Epithelial cell of prostate (primary cell): Measurements from ENCODE around the gene HDAC3.

Experiments
- DNase-seq: peaks from one replicate; pipeline ENCODE4 v3.0.0-alpha.2; 2011; ENCODE audit warnings: low read depth, low spot score
- H3K27ac ChIP-seq: fragments of 450-650 bp; 2 replicates; pipeline ENCODE4 v1.5.1; 2017; ENCODE audit warnings: mild to moderate bottlenecking

HDAC3 gene

DNA sequence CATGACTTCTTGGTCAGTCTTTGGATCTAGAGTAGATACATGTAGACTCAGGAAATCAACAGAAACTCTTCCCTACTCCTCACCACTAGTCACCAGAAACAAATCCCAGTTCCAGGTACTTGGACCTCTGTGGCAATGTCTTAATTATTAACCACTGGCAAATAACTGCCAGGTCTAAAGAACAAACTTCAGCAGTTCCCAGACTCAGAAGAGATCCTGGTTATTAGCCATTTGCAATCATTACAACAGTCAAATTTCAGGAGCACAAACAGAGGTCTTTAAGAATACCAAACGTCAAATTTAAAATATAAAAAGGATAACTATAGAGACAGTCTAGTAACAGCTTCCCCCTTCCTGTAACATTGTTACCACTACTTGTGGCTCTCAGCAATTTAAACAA lies 28.1 kb downstream of the HDAC3 start:
- H3K27ac ChIP-seq: peak overlapping the region; percentile 16
- DNase-seq: no peak

DNA sequence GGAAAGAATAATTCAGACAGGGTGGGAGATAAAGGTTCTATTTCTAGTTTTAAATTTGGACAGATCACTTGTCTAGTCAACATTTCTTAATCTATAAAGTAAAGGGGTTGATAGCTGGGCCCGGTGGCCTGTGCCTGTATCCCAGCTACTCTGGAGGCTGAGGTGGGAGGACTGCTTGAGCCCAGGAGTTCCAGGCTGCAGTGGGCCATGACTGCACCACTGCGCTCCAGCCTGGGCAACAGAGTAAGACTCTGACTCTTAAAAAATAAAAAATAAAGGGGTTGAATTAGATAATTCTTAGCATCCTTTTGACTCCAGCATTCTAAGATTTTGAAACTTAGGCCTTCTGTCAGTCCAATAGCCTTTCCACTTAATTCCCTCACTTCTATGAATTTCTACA lies 28.6 kb downstream of the HDAC3 start:
- H3K27ac ChIP-seq: peak overlapping the region; percentile 16
- DNase-seq: no peak

- H3K27ac ChIP-seq: peak overlapping the region; percentile 81
- DNase-seq: no peak
These were observed 30.9 kb downstream of the HDAC3 start for GRCh38 chr5:141605523-141606277.

DNA sequence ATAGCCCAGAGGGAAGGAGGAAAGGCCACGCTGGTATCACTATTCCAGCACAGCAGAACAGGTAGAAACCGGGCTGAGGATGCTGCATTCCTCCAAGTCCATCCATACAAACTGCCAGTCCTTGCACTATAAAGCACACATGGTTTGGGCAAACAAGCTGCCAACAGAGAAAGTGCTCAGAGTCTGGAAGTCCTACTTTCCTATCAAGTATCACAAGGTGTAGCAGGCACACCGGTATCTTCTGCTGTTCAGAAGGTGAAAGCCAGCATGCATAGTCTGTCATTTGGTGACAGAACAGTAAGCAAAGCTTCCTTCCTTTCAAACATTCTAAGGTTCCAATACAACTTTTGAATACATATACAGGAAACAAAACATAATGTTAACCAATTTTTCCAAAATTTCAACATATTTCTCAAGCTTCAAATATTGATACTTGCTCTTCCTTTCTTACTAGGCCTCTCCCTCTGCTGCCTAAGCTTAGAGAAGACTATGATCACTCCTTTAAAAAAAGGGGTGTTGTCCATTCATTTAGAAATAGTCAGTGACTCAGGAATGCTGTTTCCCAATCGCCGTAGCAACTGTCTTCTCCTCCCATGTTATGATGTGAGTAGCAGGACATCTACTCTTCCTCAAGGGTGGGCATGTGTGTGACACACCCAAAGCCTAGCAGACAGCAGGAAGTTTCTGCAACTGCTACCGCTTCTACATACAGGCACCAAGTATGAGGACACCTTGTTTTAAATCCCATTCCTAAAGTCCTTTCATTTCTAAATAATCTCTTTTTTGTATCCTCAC lies 32.5 kb downstream of the HDAC3 start:
- peak; percentile 73 for DNase-seq
- H3K27ac ChIP-seq: peak overlapping the region; percentile 81

DNA sequence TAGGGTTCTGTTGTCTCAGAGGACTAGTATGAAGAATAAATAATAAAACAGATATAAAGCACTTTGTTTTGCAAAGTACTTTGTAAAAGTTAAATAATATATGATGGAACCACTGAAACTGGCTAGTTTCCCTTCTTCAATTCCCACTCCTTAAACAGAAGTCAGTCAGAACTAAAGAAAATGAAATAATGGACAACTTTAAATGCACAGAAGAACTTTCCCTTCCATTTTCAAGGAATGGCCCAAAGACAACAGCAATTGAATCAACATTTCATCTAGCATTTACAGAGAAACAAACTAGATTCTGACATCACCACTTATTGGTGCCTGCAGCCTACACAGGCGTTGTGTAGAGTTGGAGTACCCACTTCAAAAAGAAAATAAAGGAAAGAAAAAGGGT lies 34.0 kb downstream of the HDAC3 start:
- DNase-seq: no peak
- peak overlapping the region; percentile 81 for H3K27ac ChIP-seq

GRCh38 chr5:141598391-141599345 lies 38.0 kb downstream of the HDAC3 start:
- peak overlapping the region; percentile 47 for H3K27ac ChIP-seq

GRCh38 chr5:141597814-141598213 lies 38.8 kb downstream of the HDAC3 start:
- peak overlapping the region; percentile 47 for H3K27ac ChIP-seq
- DNase-seq: no peak

More at GRCh38 chr5:141598391-141599345, 38.0 kb downstream of the HDAC3 start:
- DNase-seq: no peak

DNA sequence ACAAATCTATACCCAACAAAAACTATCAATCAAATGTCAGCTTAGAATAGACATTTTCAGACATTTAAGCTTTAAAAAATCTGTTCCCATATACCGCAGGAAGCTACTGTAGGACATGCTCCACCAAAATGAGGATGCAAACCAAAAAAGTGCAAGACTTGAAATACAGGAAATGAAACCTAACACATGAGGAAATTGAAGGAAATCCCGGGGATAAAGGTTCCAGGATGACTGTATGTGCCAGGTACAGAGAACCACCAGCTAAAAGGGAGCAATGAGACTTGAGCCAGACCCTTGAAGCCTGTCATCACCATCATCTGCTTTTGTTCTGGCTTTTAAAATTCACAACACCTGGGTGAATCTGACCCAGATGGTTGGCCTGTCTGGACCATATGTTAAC lies 39.3 kb downstream of the HDAC3 start:
- H3K27ac ChIP-seq: peak overlapping the region; percentile 47
- no peak for DNase-seq

DNA sequence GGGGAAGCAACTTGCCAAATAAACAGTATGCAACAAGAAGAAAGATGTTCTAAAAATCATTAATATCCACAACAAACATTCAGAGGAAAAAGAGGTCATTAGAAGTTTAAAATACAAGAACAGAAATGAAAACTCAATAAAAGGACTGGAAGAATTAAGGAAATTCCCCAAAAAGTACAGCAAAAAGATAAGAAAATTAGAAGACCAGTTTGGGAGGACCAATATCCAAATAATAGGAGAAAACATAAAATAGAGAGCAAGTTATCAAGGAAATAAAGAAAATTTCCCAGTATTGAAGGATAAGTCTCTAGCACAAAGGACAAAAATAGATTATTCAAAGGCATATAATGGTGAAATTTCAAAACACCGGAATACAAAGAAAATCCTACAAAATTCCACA lies 39.8 kb downstream of the HDAC3 start:
- peak overlapping the region; percentile 47 for H3K27ac ChIP-seq

GRCh38 chr5:141590127-141590526 lies 46.5 kb downstream of the HDAC3 start:
- no peak for DNase-seq
- H3K27ac ChIP-seq: no peak overlapping the region

More for the DNA sequence above, 39.8 kb downstream of the HDAC3 start:
- DNase-seq: no peak

- H3K27ac ChIP-seq: no peak overlapping the region
These were observed 50.4 kb downstream of the HDAC3 start for GRCh38 chr5:141586246-141586645.

DNA sequence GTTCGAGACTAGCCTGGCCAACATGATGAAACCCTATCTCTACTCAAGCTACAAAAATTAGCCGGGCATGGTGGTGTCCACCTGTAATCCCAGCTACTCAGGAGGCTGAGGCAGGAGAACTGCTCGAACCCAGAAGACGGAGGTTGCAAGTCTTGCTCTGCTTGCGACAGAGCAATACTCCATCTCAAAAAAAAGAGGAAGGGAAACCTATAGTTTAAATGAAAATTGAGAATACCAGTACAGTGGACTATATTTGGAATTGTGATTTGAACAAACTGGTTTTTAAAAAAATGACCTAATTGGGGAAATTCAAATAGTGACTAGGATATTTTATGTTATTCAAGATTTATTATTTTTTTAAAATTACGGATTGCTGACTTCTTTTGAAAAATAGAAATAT lies 51.1 kb downstream of the HDAC3 start:
- DNase-seq: no peak
- H3K27ac ChIP-seq: no peak overlapping the region

More at GRCh38 chr5:141586246-141586645, 50.4 kb downstream of the HDAC3 start:
- no peak for DNase-seq

- H3K27ac ChIP-seq: no peak overlapping the region
- no peak for DNase-seq
These were observed 62.5 kb downstream of the HDAC3 start for GRCh38 chr5:141574122-141574510.

- DNase-seq: no peak
These were observed 63.0 kb downstream of the HDAC3 start for GRCh38 chr5:141573489-141574121.

More at GRCh38 chr5:141573489-141574121, 63.0 kb downstream of the HDAC3 start:
- H3K27ac ChIP-seq: no peak overlapping the region
